Measurements from ENCODE around the gene CARF. TPM values are rescaled to one million over a fixed set of nuclear protein-coding genes. Genes with fewer than 3 reads are reported as not detected.
"Not testable (repeated sequence)": the region's sequence is repeated elsewhere in the genome, so short reads cannot be mapped to it uniquely, and the experiment has no call there.

The CARF gene
- total and polyA plus RNA-seq, 7 donors = 2.3 to 23.5 (median 15.9) TPM

DNA sequence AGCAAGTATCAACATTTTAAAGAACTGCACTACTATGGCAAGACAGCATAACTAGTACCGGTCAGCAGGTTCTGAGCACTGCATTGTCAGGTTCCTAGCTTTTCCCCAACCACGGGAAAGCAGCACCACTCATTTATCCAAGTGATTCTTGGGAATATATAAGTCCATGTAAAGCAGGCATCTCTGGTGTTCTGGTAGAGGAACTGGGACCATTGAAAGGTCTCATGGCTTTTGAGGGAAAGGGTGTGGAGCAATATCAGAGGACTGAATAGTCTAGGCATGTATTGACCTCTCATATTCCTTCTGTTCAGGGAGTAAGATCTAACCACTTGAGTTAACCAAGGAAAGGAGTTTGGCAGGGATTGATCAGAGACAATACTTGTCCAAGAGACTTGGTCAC lies 34.4 kb upstream of the CARF start:
- 97 to 99% methylated on average over 2 of the region's 2 CpGs for WGBS, 2 donors
- Histone ChIP-seq H3K27ac (no peak overlapping the region), H3K4me1 (no peaks in the 10 kb centered on the region), H3K4me3 (no peak overlapping the region), H3K27me3 (no peaks in the 10 kb centered on the region), H3K9me3 (no peaks in the 10 kb centered on the region), H3K36me3 (peaks cover 0 to 29% (median 2%) of the 10 kb centered on the region in 4 donors)
- intact Hi-C loops (cut with DNase I) = no loop called here
- no peak for TF ChIP-seq EP300 (IDR thresholded peaks at IDR 0.05)
- no peak for TF ChIP-seq POLR2A (IDR thresholded peaks at IDR 0.05)
- TF ChIP-seq CTCF (IDR thresholded peaks at IDR 0.05) = no peak
- DNase-seq = no peak

GRCh38 chr2:202881570-202881969 lies 30.5 kb upstream of the CARF start:
- no peaks in the 10 kb centered on the region for H3K4me1 ChIP-seq
- no peak overlapping the region for H3K4me3 ChIP-seq
- no peak overlapping the region for H3K27ac ChIP-seq
- TF ChIP-seq POLR2A (IDR thresholded peaks at IDR 0.05) = no peak
- TF ChIP-seq POLR2AphosphoS5 (IDR thresholded peaks at IDR 0.05) = no peak
- DNase-seq = no peak
- no peaks in the 10 kb centered on the region for H3K27me3 ChIP-seq
- no peaks in the 10 kb centered on the region for H3K9me3 ChIP-seq
- H3K36me3 ChIP-seq = peaks cover 0 to 50% (median 9%) of the 10 kb centered on the region in 4 donors
- intact Hi-C loops (cut with DNase I) = no loop called here
- 87 to 97% methylated on average over 4 of the region's 4 CpGs for WGBS, 2 donors

DNA sequence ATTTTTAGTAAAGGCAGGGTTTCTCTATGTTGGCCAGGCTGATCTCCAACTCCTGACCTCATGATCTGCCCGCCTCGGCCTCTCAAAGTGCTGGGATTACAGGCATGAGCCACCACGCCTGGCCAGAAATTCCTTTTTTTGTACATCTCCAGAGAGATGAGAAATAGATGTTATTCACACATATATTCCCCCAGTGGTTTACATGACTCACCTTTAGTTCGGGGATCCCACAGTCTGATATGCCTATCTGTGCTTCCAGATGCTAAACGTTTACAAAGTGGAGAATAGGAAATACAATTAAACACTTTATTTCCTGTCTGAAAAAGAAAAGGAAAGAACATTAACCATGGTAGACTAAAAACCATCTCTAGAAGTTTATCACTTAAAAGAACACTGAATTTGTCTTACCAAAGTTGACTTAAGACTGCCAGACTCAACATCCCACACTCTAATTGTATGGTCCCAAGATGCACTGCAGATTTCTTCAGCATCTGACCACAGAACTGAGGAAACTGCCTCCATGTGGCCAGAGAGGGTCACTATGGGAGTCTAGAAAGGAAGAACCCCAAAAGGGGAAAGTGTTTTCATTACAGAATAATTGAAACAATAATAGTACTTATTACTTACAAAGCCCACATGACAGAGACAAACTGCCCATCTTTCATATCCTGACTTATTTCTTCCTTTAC lies 27.9 kb upstream of the CARF start:
- Histone ChIP-seq H3K27me3 (no peaks in the 10 kb centered on the region), H3K9me3 (no peaks in the 10 kb centered on the region), H3K36me3 (peaks cover 0 to 62% (median 9%) of the 10 kb centered on the region in 4 donors), H3K4me1 (no peaks in the 10 kb centered on the region), H3K4me3 (no peak overlapping the region), H3K27ac (no peak overlapping the region)
- TF ChIP-seq CTCF (IDR thresholded peaks at IDR 0.05) (no peak), POLR2AphosphoS5 (IDR thresholded peaks at IDR 0.05) (no peak), POLR2A (IDR thresholded peaks at IDR 0.05) (no peak), EP300 (IDR thresholded peaks at IDR 0.05) (no peak)
- 80 to 89% methylated on average over 5 of the region's 5 CpGs for WGBS, 2 donors
- intact Hi-C loops (cut with DNase I) = no loop called here
- no peak for DNase-seq

DNA sequence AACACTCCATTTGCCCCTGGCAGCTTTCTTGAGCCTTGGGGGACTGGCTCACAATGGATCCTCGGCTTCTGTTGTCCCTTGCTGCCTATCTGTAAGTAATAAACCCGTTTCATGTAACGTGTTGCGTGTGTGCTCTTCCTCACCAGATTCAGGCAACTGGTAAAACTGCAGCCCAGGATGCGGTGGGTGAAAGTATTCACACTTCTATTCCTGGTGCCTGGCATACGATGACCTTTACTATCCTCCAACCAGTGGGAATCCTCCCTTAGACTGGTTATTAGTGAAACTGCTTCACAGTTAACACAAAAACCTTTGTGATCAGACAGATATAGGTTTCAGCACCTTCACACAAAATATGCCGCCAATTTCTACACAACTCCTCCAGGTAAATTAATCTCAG lies 26.9 kb upstream of the CARF start:
- H3K4me1 ChIP-seq = no peaks in the 10 kb centered on the region
- no peaks in the 10 kb centered on the region for H3K9me3 ChIP-seq
- H3K27me3 ChIP-seq = no peaks in the 10 kb centered on the region
- H3K27ac ChIP-seq = no peak overlapping the region
- WGBS, 2 donors = 95 to 97% methylated on average over 7 of the region's 7 CpGs
- TF ChIP-seq POLR2A (IDR thresholded peaks at IDR 0.05) = no peak
- no peak for TF ChIP-seq POLR2AphosphoS5 (IDR thresholded peaks at IDR 0.05)
- no peak for TF ChIP-seq CTCF (IDR thresholded peaks at IDR 0.05)
- TF ChIP-seq EP300 (IDR thresholded peaks at IDR 0.05) = no peak
- intact Hi-C loops (cut with DNase I) = no loop called here
- no peak for DNase-seq
- H3K4me3 ChIP-seq = no peak overlapping the region
- peaks cover 0 to 63% (median 12%) of the 10 kb centered on the region in 4 donors for H3K36me3 ChIP-seq

GRCh38 chr2:202905507-202905906 lies 6.6 kb upstream of the CARF start:
- H3K4me1 ChIP-seq; H3K9me3 ChIP-seq; H3K4me3 ChIP-seq; H3K27me3 ChIP-seq; H3K27ac ChIP-seq; DNase-seq; intact Hi-C loops (cut with DNase I): not testable (repeated sequence)
- peaks cover 0 to 17% (median 3%) of the 10 kb centered on the region in 4 donors for H3K36me3 ChIP-seq

- no peak for TF ChIP-seq CTCF (IDR thresholded peaks at IDR 0.05)
- no peak for TF ChIP-seq POLR2AphosphoS5 (IDR thresholded peaks at IDR 0.05)
- no peak for TF ChIP-seq POLR2A (IDR thresholded peaks at IDR 0.05)
- TF ChIP-seq EP300 (IDR thresholded peaks at IDR 0.05) = no peak
- Histone ChIP-seq H3K36me3 (peaks cover 0 to 17% (median 3%) of the 10 kb centered on the region in 4 donors), H3K9me3 (no peaks in the 10 kb centered on the region), H3K4me1 (peaks cover 0 to 20% (median 15%) of the 10 kb centered on the region in 4 donors), H3K27me3 (no peaks in the 10 kb centered on the region), H3K27ac (no peak overlapping the region), H3K4me3 (no peak overlapping the region)
- intact Hi-C loops (cut with DNase I) = no loop called here
- WGBS, 2 donors = 76 to 84% methylated on average over 5 of the region's 5 CpGs
- DNase-seq = no peak
These were observed 3.9 kb upstream of the CARF start for GRCh38 chr2:202908186-202908585.

All from sigmoid colon (tissue), 7 donors.